ENCODE data around the gene NOP9.

The NOP9 gene

GRCh38 chr14:24299255-24300191 lies at the start of gene NOP9, which contains the start of gene DHRS1:
NOP9 (plus strand) TSS chr14:24299850; CDS start chr14:24299955, 105 bp downstream.
DHRS1 (minus strand) TSS chr14:24299780; CDS start chr14:24299106, 674 bp downstream.
- peak; percentile 14 for DNase-seq

- DNase-seq = no peak
These were observed 49.3 kb upstream of the NOP9 start for GRCh38 chr14:24250354-24250753.

GRCh38 chr14:24251880-24252288 lies 47.8 kb upstream of the NOP9 start:
- no peak for DNase-seq

- DNase-seq = no peak
These were observed 47.1 kb upstream of the NOP9 start for GRCh38 chr14:24252289-24253124.

GRCh38 chr14:24253936-24254335 lies 45.7 kb upstream of the NOP9 start:
- no peak for DNase-seq

- no peak for DNase-seq
These were observed 44.8 kb upstream of the NOP9 start for GRCh38 chr14:24254630-24255392.

GRCh38 chr14:24255438-24255837 lies 44.2 kb upstream of the NOP9 start:
- no peak for DNase-seq

- DNase-seq = no peak
These were observed 43.5 kb upstream of the NOP9 start for GRCh38 chr14:24255931-24256711.

- no peak for DNase-seq
These were observed 42.7 kb upstream of the NOP9 start for GRCh38 chr14:24256960-24257359.

- DNase-seq = no peak
These were observed 41.5 kb upstream of the NOP9 start for GRCh38 chr14:24258119-24258518.

- no peak for DNase-seq
These were observed 40.9 kb upstream of the NOP9 start for GRCh38 chr14:24258548-24259265.

- no peak for DNase-seq
These were observed 40.2 kb upstream of the NOP9 start for GRCh38 chr14:24259282-24260025.

GRCh38 chr14:24260026-24260779 lies 39.4 kb upstream of the NOP9 start:
- no peak for DNase-seq

- no peak for DNase-seq
These were observed 38.9 kb upstream of the NOP9 start for GRCh38 chr14:24260780-24261157.

- no peak for DNase-seq
These were observed 38.2 kb upstream of the NOP9 start for GRCh38 chr14:24261256-24261968.

GRCh38 chr14:24261969-24262327 lies 37.7 kb upstream of the NOP9 start:
- DNase-seq = no peak

GRCh38 chr14:24262821-24263733 lies 36.6 kb upstream of the NOP9 start, which contains the start of gene TGM1:
TGM1 (minus strand) TSS chr14:24263177; CDS start chr14:24262352, 825 bp downstream.
- no peak for DNase-seq

GRCh38 chr14:24263848-24264247 lies 35.8 kb upstream of the NOP9 start:
- no peak for DNase-seq

Data from GOT3 (cell line).